Endothelial cell of umbilical vein (primary cell): Measurements from ENCODE around the gene THOC2. TPM values are rescaled to one million over a fixed set of nuclear protein-coding genes. Genes with fewer than 3 reads are reported as not detected.

Experiments
- BruUV-seq: library from RNA; stranded (reverse); fragments of 400-500 nt; replicated peaks from 2 replicates; lab custom pipeline; 2021; lab: Mats Ljungman, UMichigan
- CTCF ChIA-PET: fragments of 300-600, 350-600 bp; sonication (Branson Sonifier 250); formaldehyde crosslinking; loops from one replicate; lab custom pipeline; 2021; ENCODE audit warnings: antibody characterized with exemption, inconsistent platforms; lab: Charles Lee
- POLR2A ChIA-PET: fragments of 300-600, 350-600 bp; sonication (Branson Sonifier 250); formaldehyde crosslinking; loops from one replicate; lab custom pipeline; 2021; ENCODE audit warnings: antibody characterized with exemption, inconsistent platforms; lab: Charles Lee
- DNase-seq: peaks from one replicate; pipeline ENCODE4 v3.0.0-alpha.2; 2011; ENCODE audit warnings: low read depth, low spot score
- FAIRE-seq: peaks from 2 replicates; lab custom pipeline; 2011; peaks lifted over from hg19 to GRCh38; lab: Jason Lieb, UNC
- H2AFZ ChIP-seq: 2 replicates; pipeline ENCODE4 v1.6.0; 2012; ENCODE audit warnings: low read depth, low read length, control low read depth, inconsistent platforms
- H3K27ac ChIP-seq: 2 replicates; pipeline ENCODE4 v1.5.1; 2011; ENCODE audit warnings: low read depth, mild to moderate bottlenecking, control low read depth, low read length, moderate library complexity; ENCODE audit not compliant: insufficient read depth
- H3K27me3 ChIP-seq, 2 experiments: 2 replicates each; pipeline versions ENCODE4 v1.6.0 to v1.6.1; 2011; ENCODE audit warnings: low read length in 2 of 2, mixed read lengths in 1 of 2; ENCODE audit not compliant: control insufficient read depth in 2 of 2, insufficient read depth in 2 of 2
- H3K36me3 ChIP-seq, 2 experiments: 2 replicates in 1 of 2; 3 replicates in 1 of 2; pipeline ENCODE4 v1.5.1; 2011; ENCODE audit warnings: low read length in 2 of 2, mild to moderate bottlenecking in 1 of 2, moderate library complexity in 1 of 2; ENCODE audit not compliant: control insufficient read depth in 2 of 2, insufficient read depth in 2 of 2; ENCODE audit errors: extremely low read depth in 1 of 2
- H3K4me1 ChIP-seq: 3 replicates; pipeline ENCODE4 v1.5.1; 2011; ENCODE audit warnings: mild to moderate bottlenecking, low read length; ENCODE audit not compliant: control insufficient read depth, insufficient read depth; ENCODE audit errors: extremely low read depth
- H3K4me2 ChIP-seq: 2 replicates; pipeline ENCODE4 v1.6.1; 2011; ENCODE audit warnings: low read length, control low read depth, mixed read lengths; ENCODE audit not compliant: insufficient read depth
- H3K4me3 ChIP-seq, 3 experiments: fragments of 200-600 bp in 1 of 3; sonication (generic), shearing (Covaris generic) in 1 of 3; replicated peaks in 1 of 3; 2 replicates each; pipeline ENCODE4 v1.5.1; 2011 to 2016; ENCODE audit warnings: control low read depth in 3 of 3, low read length in 3 of 3, mild to moderate bottlenecking in 2 of 3, inconsistent platforms in 1 of 3, low read depth in 1 of 3, moderate library complexity in 1 of 3; ENCODE audit not compliant: insufficient read depth in 1 of 3
- H3K79me2 ChIP-seq: 2 replicates; pipeline ENCODE4 v1.6.0; 2012; ENCODE audit warnings: low read length, inconsistent platforms; ENCODE audit not compliant: control insufficient read depth, insufficient read depth
- H3K9ac ChIP-seq: replicated peaks from 2 replicates; pipeline ENCODE3; 2011; ENCODE audit warnings: low read length, control low read depth; ENCODE audit not compliant: insufficient read depth; ENCODE audit errors: extremely low read depth
- H3K9me1 ChIP-seq: replicated peaks from 3 replicates; pipeline ENCODE4 v1.6.0; 2011; ENCODE audit warnings: mild to moderate bottlenecking, low read length; ENCODE audit not compliant: control insufficient read depth, insufficient read depth; ENCODE audit errors: extremely low read depth
- H3K9me3 ChIP-seq: replicated peaks from 2 replicates; pipeline ENCODE4 v1.5.1; 2012; ENCODE audit warnings: low read length, inconsistent platforms; ENCODE audit not compliant: control insufficient read depth, insufficient read depth
- H4K20me1 ChIP-seq: replicated peaks from 2 replicates; pipeline ENCODE3; 2011; ENCODE audit warnings: mild to moderate bottlenecking, low read length; ENCODE audit not compliant: control insufficient read depth, insufficient read depth; ENCODE audit errors: extremely low read depth
- EZH2 ChIP-seq: IDR thresholded peaks from 2 replicates; pipeline ENCODE4 v1.6.1; 2012; ENCODE audit warnings: borderline replicate concordance, low read depth, mild to moderate bottlenecking, moderate library complexity, low read length, inconsistent platforms; ENCODE audit not compliant: severe bottlenecking
- GATA2 ChIP-seq: IDR thresholded peaks from 2 replicates; pipeline ENCODE4 v1.7.0; 2011; ENCODE audit warnings: low read depth, mild to moderate bottlenecking, moderate library complexity, mixed read lengths, low read length; ENCODE audit not compliant: insufficient read length, insufficient read depth
- MAX ChIP-seq: IDR thresholded peaks from 2 replicates; pipeline ENCODE4 v1.6.1; 2011; ENCODE audit not compliant: insufficient read depth, insufficient read length
- MYC ChIP-seq: IDR thresholded peaks from one replicate; pipeline ENCODE4 v1.6.1; 2011; ENCODE audit warnings: mild to moderate bottlenecking, low read depth, low read length
- dilution Hi-C: fragments of 300-500 bp; cut with MboI; formaldehyde crosslinking; loops from one replicate; pipeline ENCODE4 v1.15.0; 2019; ENCODE audit warnings: low sequenced_read_pairs; ENCODE audit not compliant: extremely low pct_ligation_motif_present
- intact Hi-C: fragments of 100-400 bp; cut with micrococcal nuclease; formaldehyde crosslinking; loops from one replicate; pipeline ENCODE4 v1.10.0; 2022
- polyA plus RNA-seq, 4 experiments: library from polyadenylated mRNA; depleted of rRNA in 3 of 4; stranded (reverse) in 3 of 4; unstranded in 1 of 4; fragments of >200 nt; gene quantifications; 2 replicates each; pipeline versions ENCODE4 v1.2.1 to v1.2.3, GENCODE V29; 2011 to 2012; ENCODE audit warnings: missing spikeins in 1 of 4
- small RNA-seq: library from RNA; depleted of rRNA; stranded (forward); fragments of <200 nt; gene quantifications from one replicate; pipeline ENCODE3, GENCODE V24; 2012; ENCODE audit warnings: low replicate concordance, low read depth; ENCODE audit not compliant: insufficient read depth, insufficient read length
- total RNA-seq: library from RNA; stranded (reverse); gene quantifications from 2 replicates; pipeline ENCODE4 v1.2.3, GENCODE V29; 2021

Gene THOC2
- total and polyA plus RNA-seq, 2 donors (not counting 3 experiments of a cell fraction or from before 2014, with no cell fraction given): 26.0 to 72.9 TPM

GRCh38 chrX:123550829-123551228, 182.0 kb downstream of the THOC2 start:
- Histone ChIP-seq H3K9me1 (no peaks in the 10 kb centered on the region), H3K79me2 (no peaks in the 10 kb centered on the region), H3K9me3 (no peaks in the 10 kb centered on the region), H3K9ac (no peak overlapping the region), H3K4me1 (no peaks in the 10 kb centered on the region), H3K27ac (no peak overlapping the region), H3K27me3 (no peaks in the 10 kb centered on the region), H3K4me3 (no peak overlapping the region), H2AFZ (no peak overlapping the region), H3K36me3 (no peaks in the 10 kb centered on the region), H3K4me2 (no peak overlapping the region), H4K20me1 (no peaks in the 10 kb centered on the region)
- no peak for TF ChIP-seq MAX
- no peak for TF ChIP-seq EZH2
- no peak for TF ChIP-seq GATA2
- TF ChIP-seq MYC: no peak
- dilution Hi-C loops: no loop called here
- no peak for DNase-seq
- BruUV-seq: no TSS peak
- CTCF ChIA-PET: no interaction called here
- intact Hi-C loops: no loop called here
- POLR2A ChIA-PET: no interaction called here
- no peak for FAIRE-seq

Small RNAs within 50 kb of the gene (small RNA-seq; reads per million reads assigned to genes)
- not detected for gene AL030996.1
- gene RNU7-69P: not detected

Other genes with a start within 250 kb of the THOC2 start
- 34.5 and 38.3 TPM in 2 replicates for gene XIAP, start 127.0 kb upstream of the THOC2 start, total RNA-seq
- 4.6 and 8.1 TPM in 2 replicates for gene XIAP, start 127.0 kb upstream of the THOC2 start, polyA plus RNA-seq
- gene STAG2, start 228.7 kb upstream of the THOC2 start, total RNA-seq: 52.3 and 55.9 TPM in 2 replicates
- gene STAG2, start 228.7 kb upstream of the THOC2 start, polyA plus RNA-seq: 9.1 and 12.7 TPM in 2 replicates